WI38 (cell line): ENCODE results near the gene FSTL4.

Source experiments
- H3K4me3 ChIP-seq: 2 replicates; pipeline ENCODE4 v1.5.1; 2011; ENCODE audit warnings: low read depth, mild to moderate bottlenecking, control low read depth, low read length
- TF ChIP-seq, protein P1 (sequence below): IDR thresholded peaks from 2 replicates; pipeline ENCODE4 v1.5.1; 2012; ENCODE audit warnings: low read depth, mild to moderate bottlenecking, control low read depth, low read length

The FSTL4 gene

GRCh38 chr5:133201310-133201709, 411.0 kb downstream of the FSTL4 start:
- H3K4me3 ChIP-seq, result no peak overlapping the region
- TF ChIP-seq, protein P1, sequence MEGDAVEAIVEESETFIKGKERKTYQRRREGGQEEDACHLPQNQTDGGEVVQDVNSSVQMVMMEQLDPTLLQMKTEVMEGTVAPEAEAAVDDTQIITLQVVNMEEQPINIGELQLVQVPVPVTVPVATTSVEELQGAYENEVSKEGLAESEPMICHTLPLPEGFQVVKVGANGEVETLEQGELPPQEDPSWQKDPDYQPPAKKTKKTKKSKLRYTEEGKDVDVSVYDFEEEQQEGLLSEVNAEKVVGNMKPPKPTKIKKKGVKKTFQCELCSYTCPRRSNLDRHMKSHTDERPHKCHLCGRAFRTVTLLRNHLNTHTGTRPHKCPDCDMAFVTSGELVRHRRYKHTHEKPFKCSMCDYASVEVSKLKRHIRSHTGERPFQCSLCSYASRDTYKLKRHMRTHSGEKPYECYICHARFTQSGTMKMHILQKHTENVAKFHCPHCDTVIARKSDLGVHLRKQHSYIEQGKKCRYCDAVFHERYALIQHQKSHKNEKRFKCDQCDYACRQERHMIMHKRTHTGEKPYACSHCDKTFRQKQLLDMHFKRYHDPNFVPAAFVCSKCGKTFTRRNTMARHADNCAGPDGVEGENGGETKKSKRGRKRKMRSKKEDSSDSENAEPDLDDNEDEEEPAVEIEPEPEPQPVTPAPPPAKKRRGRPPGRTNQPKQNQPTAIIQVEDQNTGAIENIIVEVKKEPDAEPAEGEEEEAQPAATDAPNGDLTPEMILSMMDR, result no peak

- TF ChIP-seq, protein P1, result no peak
- no peak overlapping the region for H3K4me3 ChIP-seq
Measured at GRCh38 chr5:133200256-133200655, 412.1 kb downstream of the FSTL4 start.

- H3K4me3 ChIP-seq, result no peak overlapping the region
- TF ChIP-seq, protein P1, result no peak
Measured at GRCh38 chr5:133199417-133200178, 412.7 kb downstream of the FSTL4 start.

GRCh38 chr5:133198511-133198910, 413.8 kb downstream of the FSTL4 start:
- TF ChIP-seq, protein P1, result no peak
- H3K4me3 ChIP-seq, result no peak overlapping the region

DNA sequence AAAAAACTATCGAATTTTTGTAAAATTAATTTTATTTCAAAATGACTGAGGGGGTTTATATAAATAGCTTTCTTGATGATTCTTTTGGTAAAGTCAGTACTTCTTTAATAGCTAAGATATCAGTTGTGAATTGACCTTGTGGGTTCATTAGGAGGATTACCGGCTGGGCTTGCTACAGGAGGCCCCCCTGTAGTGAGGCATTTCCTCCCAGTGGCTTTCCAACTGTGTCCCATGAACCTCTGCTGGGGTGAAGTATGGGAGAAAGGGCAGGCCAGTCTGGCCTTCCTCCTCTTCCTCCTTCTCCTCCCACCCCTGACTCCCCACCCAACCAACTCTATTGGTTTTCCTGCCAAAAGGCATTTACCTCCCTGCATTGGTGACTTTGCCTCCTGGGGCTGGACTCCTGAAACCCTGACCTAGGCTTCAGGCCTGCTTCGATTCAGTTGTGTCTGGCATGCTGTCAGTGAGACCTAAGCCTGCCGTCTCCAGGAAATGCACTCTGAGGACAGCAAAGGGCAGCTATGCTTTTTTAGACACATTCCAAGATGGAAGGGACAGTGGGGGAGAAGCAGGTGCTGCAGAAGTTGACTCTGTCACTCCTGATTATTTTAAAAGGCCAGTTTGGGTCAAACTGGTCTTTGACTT, 415.8 kb downstream of the FSTL4 start:
- TF ChIP-seq, protein P1, result no peak
- no peak overlapping the region for H3K4me3 ChIP-seq

DNA sequence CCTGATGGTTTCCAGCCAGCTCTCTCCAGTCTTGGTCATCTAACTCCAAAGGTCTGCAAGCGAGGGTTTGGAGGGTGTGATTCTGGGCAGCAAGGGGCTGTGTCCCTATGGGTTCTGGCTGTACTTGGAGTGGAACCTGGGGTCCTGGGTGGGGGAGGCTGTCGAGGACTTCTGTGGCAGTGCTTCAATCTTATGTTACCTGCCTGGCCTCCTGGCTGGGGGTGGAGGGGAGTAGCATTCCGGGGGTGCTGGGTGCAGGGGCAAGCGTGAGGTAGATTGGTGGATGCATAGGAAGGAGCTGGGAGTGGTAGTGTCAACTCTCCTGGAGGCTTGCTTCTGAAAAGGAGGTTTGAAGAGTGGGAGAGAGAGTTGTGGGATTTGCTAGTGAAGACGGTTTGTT, 417.1 kb downstream of the FSTL4 start:
- H3K4me3 ChIP-seq, result no peak overlapping the region
- TF ChIP-seq, protein P1, result no peak

- TF ChIP-seq, protein P1, result no peak
- H3K4me3 ChIP-seq, result no peak overlapping the region
Measured at GRCh38 chr5:133193794-133194193, 418.5 kb downstream of the FSTL4 start.
